RPMI7951 (cell line): ENCODE results near the gene ELMOD3. TPM values are rescaled to one million over a fixed set of nuclear protein-coding genes. Genes with fewer than 3 reads are reported as not detected.
A peak's percentile ranks its signal among the peaks of the same experiment; 100 is the strongest.
"Not testable (repeated sequence)": the region's sequence is repeated elsewhere in the genome, so short reads cannot be mapped to it uniquely, and the experiment has no call there.

Experiments used
- DNase-seq: peaks from one replicate; pipeline ENCODE4 v3.0.0-alpha.2; 2012; ENCODE audit warnings: low read depth
- total RNA-seq: library from RNA; depleted of rRNA; stranded (reverse); fragments of >200 nt; shearing (Covaris generic); gene quantifications from 2 replicates; pipeline ENCODE4 v1.2.3, GENCODE V29; 2014

Gene ELMOD3
- total RNA-seq, 1 experiment from 2014 or later: 18.6 TPM

- no peak for DNase-seq
Measured at GRCh38 chr2:85329181-85329651, 25.4 kb upstream of the ELMOD3 start.

GRCh38 chr2:85329701-85330100 is 24.9 kb upstream of the ELMOD3 start:
- DNase-seq: not testable (repeated sequence)

- DNase-seq: no peak
Measured at GRCh38 chr2:85330839-85331636, 23.5 kb upstream of the ELMOD3 start.

- not testable (repeated sequence) for DNase-seq
Measured at GRCh38 chr2:85333877-85334276, 20.7 kb upstream of the ELMOD3 start.

- DNase-seq: no peak
Measured at GRCh38 chr2:85334928-85335327, 19.6 kb upstream of the ELMOD3 start.

GRCh38 chr2:85340034-85340892 is 14.3 kb upstream of the ELMOD3 start:
- no peak for DNase-seq

GRCh38 chr2:85341269-85342029 is 13.1 kb upstream of the ELMOD3 start:
- no peak for DNase-seq

GRCh38 chr2:85342156-85342555 is 12.4 kb upstream of the ELMOD3 start:
- no peak for DNase-seq

- not testable (repeated sequence) for DNase-seq
Measured at GRCh38 chr2:85343207-85343895, 11.2 kb upstream of the ELMOD3 start.

- no peak for DNase-seq
Measured at GRCh38 chr2:85344356-85344954, 10.1 kb upstream of the ELMOD3 start.

- no peak for DNase-seq
Measured at GRCh38 chr2:85347599-85347998, 7.0 kb upstream of the ELMOD3 start.

GRCh38 chr2:85353876-85354285 is 688 bp upstream of the ELMOD3 start:
- DNase-seq: peak; percentile 42

- no peak for DNase-seq
Measured at GRCh38 chr2:85355073-85355410, 473 bp downstream of the ELMOD3 start.

GRCh38 chr2:85355521-85355920 is 952 bp downstream of the ELMOD3 start:
- no peak for DNase-seq

GRCh38 chr2:85356186-85356585 is 1.6 kb downstream of the ELMOD3 start:
- no peak for DNase-seq

- no peak for DNase-seq
Measured at GRCh38 chr2:85357736-85358135, 3.2 kb downstream of the ELMOD3 start.

GRCh38 chr2:85362653-85363387 is 8.3 kb downstream of the ELMOD3 start:
- not testable (repeated sequence) for DNase-seq

GRCh38 chr2:85367180-85367579 is 12.6 kb downstream of the ELMOD3 start:
- DNase-seq: no peak

GRCh38 chr2:85368921-85369320 is 14.4 kb downstream of the ELMOD3 start:
- no peak for DNase-seq

- no peak for DNase-seq
Measured at GRCh38 chr2:85369500-85369899, 14.9 kb downstream of the ELMOD3 start.
